ENCODE measurements around the gene CPNE1.
"Not testable (repeated sequence)": the region's sequence is repeated elsewhere in the genome, so short reads cannot be mapped to it uniquely, and the experiment has no call there.

The CPNE1 gene

DNA sequence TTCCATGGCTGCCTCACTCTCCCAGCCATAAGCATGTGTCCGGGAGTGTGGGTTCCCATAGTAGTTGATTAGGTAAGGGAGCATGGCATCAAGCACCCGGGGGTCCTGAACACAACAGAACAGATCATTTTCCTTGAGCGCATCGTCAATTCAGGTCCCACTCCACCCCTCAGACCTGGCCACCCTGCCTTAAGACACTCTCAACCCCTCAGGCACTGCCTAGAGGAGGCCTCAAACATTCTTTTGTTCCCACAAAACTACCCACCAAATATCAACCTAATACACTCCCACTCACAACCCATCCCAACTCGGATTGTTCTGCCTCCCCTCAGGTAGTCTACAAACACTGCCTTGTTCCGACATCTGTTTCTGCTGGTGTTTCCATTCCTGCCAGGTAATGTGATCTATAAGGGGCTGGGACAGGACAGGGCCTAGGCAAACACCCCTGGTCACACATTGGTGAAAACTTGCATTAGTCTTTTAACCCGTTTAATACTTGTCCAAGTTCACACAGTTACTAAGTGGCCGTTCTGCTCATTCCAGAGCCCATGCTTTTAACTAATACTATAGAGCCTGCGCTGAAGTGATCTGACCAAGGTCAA, 33.1 kb upstream of the CPNE1 start:
- no peak for DNase-seq

DNA sequence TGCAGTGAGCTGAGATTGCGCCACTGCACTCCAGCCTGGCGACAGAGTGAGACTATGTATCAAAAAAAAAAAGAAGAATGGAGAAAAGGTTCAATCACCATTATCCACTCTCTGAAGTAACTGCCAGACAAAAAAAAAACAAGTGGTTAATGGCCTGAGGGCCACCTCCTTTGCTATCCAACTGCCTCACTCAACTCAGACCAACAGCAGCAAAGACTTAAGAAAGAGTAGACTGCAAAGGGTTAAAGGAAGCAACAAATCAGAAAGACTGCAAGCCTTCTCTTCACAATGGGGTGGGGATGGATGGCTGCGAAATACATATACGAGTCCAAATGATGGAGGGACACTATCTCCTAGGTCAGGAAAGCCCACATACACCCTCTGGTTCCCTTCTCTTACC, 31.3 kb upstream of the CPNE1 start:
- no peak for DNase-seq

DNA sequence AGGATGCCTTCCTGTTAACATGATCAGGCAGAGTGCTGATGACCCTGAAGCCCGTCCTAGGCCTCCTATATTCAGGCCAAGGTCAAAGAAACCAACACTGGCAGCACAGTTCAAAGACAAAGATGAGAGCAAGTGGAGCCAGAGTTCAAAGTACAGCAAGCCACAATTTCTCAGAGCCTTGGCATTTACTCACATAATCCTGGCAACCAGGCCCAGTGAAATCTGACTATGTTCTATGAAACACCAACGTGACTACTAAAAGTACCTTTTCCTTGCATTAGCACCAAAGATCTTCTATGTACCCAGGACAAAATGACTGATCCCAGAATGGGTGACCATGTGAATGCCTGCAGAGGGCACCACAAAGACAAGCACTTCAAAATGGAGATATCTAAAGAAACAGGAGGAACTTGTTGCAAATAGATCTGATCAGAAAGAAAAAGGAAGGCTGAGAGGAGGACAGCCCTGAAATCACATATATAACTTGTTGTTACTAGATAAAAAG, 30.6 kb upstream of the CPNE1 start:
- DNase-seq: no peak

DNA sequence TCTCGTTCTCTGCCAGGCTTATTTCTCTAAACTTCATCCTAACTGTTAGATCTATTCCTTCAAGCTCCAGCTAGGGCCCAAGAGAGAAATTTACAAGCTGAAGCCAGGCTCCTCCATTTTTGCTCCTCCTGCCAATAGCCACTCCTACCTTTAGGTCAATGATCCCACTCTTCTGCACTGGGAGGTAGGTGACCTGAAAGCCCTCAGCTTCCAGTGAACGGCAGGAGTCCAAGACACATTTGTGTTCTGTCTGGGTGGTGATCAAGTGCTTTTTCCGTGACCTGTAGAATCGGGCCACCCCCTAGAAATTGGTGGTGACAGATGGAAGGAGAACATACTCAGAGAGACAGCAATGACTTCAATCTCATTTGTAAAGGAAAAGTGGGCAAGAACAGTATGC, 25.6 kb upstream of the CPNE1 start:
- DNase-seq: no peak

DNA sequence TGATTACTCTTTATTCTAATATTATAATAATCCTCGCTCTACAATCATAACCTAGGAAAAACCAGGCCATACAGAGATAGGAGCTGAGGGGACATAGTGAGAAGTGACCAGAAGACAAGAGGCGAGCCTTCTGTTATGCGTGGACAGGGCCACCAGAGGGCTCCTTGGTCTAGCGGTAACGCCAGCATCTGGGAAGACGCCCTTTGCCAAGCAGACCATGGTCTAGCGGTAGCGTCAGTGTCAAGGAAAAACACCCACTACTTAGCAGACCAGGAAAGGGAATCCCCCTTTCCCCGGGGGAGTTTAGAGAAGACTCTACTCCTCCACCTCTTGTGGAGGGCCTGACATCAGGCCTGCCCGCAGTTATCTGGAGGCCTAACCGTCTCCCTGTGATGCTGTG, 22.2 kb upstream of the CPNE1 start:
- DNase-seq: not testable (repeated sequence)

DNA sequence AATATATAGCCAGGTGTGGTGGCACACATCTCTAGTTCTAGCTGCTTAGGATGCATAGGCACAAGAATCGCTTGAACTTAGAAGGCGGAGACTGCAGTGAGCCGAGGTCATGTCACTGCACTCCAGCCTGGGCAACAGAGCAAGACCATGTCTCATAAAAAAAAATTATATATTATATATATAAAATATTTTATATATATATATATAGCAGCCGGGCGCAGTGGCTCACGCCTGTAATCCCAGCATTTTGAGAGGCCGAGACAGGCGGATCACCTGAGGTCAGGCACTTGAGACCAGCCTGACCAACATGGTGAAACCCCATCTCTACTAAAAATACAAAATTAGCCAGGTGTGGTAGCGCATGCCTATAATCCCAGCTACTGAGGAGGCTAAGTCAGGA, 20.7 kb upstream of the CPNE1 start:
- DNase-seq: not testable (repeated sequence)

DNA sequence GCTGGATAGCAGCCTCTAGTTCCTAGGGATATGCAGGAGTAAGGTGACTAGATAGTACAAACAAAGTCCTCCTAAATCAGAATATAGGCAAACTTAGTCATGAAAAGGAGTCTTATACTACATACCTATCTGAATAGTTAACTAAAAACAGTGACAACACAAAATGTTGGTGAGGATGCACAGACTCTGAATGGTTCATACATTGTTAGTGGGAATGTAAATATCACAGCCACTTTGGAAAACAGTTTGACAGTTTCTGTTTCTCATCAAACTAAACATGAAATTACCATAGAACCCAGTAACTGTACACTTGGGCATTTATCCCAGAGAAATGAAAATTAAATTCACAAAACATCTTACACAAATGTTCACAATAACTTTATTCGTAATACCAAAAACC, 17.3 kb upstream of the CPNE1 start:
- no peak for DNase-seq

DNA sequence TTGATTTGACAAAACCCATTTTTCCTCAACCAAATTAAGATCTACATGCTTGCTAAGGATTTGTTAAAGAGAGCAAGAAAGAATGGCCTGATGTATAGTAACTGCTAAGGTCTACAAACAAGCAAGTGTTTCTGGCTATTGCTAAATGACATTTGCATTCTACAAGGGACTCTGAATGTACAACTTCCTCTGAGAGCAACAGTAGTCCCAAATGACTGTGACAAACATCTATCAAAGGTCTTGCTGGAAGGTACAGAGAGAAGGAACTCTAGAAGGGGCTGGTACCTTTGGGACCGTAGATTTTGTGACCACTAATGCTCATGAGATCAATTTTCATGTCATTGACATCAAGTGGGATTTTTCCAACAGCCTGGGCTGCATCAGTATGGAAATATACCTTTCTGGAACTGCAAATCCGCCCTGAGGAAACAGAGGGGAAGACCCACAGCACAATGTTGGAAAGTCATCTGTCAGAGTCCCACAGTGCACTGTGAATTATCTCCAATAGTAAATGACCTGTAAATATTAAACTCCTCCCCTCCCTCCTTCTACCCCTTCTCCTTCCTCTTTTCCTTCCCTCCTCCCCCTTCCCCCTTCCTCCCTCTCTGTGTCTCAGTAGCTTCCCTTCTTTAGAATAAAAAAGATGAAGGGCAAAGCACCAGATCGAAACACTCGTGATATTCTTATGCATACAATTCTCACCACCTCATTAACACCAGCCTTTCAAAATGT, 15.9 kb upstream of the CPNE1 start:
- no peak for DNase-seq

DNA sequence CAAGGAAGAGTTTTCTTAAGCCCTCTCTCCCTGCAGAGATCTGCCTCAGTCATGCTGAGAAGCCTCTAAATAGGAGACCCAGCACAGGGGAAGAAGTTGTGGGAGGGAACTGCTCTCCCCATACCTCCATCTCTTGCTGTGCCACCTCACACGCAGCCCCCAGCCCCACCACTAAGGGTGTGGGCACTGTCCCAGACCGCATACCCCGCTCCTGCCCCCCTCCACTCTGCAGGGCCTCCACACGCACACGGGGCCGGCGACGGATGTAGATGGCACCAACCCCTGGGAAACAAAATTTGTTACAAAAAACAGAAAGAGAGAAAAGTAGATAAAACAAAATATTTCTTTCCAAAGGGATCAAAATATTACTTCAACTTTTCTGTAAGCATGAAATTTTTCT, 10.2 kb upstream of the CPNE1 start:
- DNase-seq: no peak

DNA sequence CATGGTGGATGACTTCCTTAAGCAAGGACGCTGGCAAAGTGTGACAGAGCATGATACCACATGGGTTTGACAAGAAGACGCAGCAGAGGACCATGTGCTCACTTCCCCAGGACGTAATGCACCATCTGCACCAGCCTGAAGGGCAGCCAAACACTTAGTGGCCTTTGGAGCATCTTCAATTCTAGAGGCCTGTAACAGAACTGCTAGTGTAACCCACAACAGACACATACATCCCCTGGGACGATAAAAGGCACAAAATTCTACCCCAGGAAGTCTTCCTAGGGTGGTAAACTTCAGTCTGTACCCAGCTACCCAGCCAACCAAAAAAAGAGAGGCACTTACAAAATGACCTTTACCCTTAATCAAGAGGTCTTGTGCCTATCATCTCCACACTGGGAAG, 9.2 kb upstream of the CPNE1 start:
- no peak for DNase-seq

DNA sequence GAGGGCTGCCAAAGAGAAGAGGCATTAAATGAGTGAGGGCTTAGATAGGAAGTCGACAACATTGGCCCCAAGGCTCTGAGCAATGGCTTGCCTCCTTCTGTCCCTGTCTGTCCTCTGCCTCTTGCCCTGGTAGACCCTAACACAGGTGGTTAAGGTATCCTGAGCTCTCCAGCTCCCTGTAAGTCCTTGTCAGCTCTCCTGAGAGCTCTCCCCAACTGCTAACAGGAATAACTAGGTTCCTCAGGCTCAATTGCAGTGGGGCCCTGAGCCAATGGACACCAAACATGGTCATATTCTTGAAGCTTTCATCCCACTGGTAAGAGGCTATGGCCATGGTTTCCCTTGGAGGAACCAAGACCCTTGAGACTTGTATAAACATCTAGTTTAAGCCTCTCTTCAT, 5.0 kb upstream of the CPNE1 start:
- DNase-seq: no peak

DNA sequence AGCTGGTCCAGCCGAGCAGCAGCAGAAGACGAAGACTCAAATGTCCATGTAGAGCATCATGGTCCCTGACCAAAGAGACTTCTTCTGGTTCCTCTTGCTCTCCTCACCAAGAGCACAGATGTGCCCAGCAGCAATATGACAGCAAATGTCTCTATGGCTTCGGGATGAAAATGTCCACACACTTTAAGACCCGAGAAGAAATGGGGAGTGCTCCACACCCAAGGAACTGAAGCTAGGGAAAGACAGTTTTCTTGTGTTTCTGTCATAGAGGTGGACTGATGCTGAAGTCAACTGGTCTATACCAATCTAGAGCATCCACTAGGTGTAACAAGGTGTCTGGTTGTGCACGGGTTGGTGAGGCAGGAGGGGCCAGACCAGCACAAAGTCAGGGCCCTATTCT, 4.5 kb upstream of the CPNE1 start:
- no peak for DNase-seq

DNA sequence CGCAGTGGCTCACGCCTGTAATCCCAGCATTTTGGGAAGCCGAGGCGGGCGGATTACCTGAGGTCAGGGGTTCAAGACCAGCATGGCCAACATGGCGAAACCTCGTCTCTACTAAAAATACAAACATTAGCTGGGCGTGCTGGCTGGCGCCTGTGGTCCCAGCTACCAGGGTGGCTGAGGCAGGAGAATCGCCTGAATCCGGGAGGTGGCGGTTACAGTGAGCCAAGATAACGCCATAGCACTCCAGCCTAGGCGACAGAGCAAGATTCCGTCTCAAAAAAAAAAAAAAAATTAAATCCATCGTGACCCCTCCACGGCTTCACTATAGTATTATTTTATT, 1.2 kb upstream of the CPNE1 start:
- DNase-seq: no peak

DNA sequence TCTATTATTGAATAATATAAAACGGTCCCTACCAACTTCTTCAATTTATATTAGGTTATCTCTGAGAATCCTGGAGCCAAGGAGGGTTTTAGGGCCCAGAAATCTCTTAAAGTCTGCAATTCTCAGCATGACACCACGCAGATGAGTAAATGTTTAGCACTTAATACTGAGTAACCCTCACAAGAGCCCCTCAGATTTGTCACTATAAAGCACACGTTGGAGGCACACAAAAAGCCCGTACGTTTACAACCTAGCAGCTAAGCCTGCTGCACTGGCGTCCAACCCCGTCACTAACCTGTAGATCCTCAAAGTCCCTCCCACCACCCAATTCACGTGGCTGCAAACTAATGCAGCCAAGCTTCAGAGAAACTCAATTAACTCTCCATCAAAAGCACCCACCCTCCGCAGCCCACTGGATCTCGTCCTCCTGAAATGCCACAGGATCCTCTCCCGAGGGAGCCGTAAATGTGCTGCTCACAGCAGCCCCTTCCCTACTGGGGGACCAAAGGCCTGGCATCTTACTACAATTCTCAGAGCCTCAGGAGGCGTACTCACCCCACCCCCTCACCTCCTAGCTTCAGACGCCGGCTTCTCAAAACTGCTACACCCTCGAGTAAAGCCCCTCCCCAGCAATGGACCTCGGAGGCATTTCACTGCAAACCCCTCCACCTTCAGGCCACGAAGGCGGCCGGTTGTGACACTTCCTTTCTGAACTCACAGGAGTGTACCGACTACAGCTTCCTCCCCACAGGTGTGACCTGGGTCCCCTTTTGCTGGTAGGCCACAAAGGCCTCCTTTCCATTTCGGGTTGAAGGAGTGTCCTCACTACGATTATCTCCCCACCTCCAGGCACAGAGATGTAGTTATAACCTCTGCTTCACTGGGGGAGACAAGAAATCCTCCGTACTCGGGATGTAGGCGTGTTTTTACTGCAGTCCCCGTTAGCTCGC, 909 bp downstream of the CPNE1 start:
- DNase-seq: peak; percentile 65

DNA sequence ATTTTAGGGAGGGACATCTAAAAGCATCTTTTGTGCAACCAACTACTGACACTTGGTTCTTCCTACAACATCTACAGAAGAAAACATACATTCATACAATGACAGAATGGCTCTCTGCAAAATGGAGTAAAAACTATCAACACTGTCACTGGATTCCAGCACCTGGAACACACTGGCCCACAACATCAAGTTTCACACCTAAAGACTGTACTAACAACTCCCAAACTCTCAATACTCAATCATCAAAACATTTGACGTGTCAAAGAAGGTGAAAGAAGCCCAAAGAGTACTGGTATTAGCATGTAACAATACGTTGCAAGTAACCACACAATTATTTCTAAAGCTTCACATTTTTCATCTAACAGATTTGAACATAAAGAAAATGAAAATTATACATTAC, 2.1 kb downstream of the CPNE1 start:
- no peak for DNase-seq

DNA sequence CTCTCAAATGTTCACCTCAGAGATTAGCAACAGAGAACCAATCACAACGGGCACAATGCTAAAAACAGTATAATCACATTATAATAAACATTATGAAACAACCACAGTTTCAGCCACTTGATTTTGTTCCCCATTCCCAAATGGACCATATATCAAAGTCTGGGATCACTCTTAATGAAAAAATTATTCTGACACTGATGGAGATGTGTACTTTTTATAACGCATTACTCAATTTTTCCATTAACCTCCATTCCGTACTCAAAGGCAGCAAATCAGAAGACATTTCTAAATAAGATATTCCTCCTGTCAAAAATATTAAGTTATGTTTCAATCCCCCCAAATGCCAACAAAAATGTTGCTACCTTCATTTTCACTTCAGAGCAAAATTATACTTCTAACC, 2.8 kb downstream of the CPNE1 start:
- no peak for DNase-seq

DNA sequence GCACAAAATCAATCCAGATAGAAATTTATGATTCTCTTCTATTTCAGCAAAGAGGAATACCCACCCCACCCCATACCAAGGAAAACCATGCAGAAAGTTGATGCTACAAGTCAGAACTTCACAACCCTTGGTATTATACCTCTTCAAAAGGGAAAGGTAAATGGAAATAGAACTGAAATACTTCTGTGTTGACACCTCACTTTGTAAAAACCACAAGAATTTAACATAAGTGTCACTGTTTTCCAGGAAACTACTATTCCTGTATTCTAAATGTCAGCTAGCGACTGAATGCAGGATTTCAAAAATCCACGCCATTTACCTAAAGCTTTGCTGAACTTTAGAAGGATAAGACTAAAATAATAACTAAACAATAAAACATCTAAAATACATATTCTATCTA, 3.6 kb downstream of the CPNE1 start:
- DNase-seq: no peak

DNA sequence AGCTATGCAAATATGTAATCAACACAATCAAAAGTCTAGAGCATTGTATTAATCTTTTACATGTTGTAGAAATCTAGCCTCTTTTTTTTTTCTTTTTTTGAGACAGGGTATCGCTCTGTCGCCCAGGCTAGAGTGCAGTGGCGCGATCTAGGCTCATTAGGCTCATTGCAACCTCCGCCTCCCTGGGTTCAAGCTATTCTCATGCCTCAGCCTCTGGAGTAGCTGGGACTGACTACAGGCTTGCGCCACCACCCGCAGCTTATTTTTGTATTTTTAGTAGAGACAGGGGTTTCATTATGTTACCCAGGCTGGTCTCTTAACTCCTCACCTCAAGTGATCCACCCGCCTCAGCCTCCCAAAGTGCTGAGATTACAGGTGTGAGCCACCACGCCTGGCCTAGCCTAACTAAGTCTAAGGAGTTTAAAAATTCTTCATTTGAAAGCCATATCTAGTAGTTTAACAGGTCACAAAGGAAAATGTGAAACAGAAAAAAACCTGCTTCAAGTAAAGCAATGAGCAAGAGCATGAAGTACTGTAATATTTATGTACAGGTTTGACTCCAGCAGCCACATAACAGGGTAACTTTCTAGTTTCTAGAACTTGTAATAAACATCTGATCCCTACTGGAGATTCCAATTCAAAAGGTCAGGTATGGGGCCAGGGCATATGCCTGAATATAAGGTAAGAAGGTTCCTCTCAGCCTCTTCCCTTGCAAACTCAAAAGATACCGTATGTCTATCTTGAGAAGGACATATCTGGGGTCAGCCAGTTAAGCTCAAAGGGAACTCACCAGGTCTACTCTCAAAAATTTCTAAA, 4.4 kb downstream of the CPNE1 start:
- DNase-seq: no peak

DNA sequence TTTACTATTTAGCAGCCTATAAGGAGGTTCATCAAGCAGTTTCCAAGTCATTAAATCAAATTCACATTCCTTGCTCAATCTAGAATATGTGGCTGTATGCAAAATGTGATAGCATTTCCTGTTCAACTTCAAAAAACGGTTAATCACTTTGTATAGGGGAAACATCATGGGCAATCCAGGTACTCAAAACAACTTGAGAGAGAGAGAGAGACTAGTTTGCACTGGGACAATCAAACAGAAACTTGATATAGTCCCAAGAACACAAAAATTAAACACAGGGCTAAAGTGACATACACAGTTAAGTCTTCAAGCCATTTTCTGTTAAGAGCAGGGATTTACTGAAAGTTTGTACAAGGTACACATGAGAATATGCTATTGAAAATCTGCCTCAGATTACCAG, 7.4 kb downstream of the CPNE1 start:
- DNase-seq: no peak

DNA sequence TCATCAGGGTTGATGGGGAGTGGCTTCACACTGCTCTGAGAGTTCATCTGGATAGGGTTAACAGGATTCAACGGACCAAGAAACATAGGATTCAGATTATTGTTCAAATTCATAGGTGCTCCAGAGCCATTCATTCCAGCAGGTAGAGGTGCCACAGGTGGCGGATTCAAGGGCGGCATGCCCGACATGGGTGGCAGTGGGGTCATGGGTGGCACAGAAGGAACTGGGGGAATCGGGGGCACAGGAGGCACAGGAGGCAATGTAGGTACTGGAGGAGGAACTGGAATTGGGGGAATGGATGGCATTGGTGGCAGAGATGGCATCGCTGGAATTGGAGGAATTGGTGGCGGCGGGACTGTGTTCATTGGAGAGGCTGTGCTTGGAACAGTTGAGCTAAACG, 10.3 kb downstream of the CPNE1 start:
- DNase-seq: no peak

DNA sequence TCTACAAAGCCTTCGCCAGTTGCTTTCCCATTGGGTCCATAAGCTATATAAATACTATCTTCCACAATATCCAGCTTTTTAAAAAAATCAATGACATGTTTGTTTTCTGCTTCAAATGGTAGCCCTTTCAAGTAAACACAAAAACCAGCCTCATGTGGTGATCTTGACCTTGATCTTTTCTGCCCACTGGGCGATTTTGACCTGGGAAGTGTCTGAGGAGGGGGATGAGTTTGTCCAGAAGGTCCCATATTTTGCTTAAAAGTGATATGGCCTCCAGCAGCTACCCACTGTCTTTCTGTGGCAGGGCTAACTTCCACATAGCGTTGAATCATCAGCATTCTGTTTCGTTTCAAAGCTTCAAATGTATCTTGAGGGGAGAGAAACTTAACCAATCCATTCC, 10.8 kb downstream of the CPNE1 start:
- DNase-seq: no peak

DNA sequence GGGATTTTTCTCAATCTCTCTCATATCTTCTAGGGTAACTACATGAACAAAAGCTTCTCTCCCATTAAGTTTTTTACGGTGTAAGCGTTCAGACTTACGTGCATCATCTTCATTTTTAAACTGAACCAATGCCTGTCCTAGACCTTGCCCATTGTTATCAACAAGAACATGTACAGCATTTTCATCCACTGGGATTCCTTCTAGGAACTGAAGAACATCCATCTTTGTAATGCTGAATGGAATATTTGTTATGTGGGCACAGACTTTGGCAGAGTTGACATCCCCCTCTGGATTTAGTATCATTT, 11.3 kb downstream of the CPNE1 start:
- no peak for DNase-seq

Data from effector CD4-positive, alpha-beta T cell (primary cell).